Activated naive CD4-positive, alpha-beta T cell treated with anti-CD3 and anti-CD28 coated beads for 36 hours (primary cell): ENCODE results near the gene TRAF5. TPM values are rescaled to one million over a fixed set of nuclear protein-coding genes. Genes with fewer than 3 reads are reported as not detected.
A peak's percentile ranks its signal among the peaks of the same experiment; 100 is the strongest.
"Not testable (repeated sequence)": the region's sequence is repeated elsewhere in the genome, so short reads cannot be mapped to it uniquely, and the experiment has no call there.

Experiments
- CTCF ChIA-PET: fragments of 350-600 bp; sonication (Branson Sonifier 250); formaldehyde crosslinking; loops from one replicate; lab custom pipeline; 2021; ENCODE audit warnings: antibody characterized with exemption; lab: Charles Lee
- DNase-seq: peaks from one replicate; pipeline ENCODE4 v3.0.0-alpha.2; 2020
- H3K27ac Mint-ChIP-seq: one replicate; pipeline ENCODE4 v1.8.0; 2021; ENCODE audit warnings: mild to moderate bottlenecking, mixed read lengths
- H3K27me3 Mint-ChIP-seq: one replicate; pipeline ENCODE4 v1.8.0; 2021; ENCODE audit warnings: low read depth, mixed read lengths
- H3K36me3 Mint-ChIP-seq: one replicate; pipeline ENCODE4 v1.8.0; 2021; ENCODE audit warnings: low read depth, mixed read lengths
- H3K4me1 Mint-ChIP-seq: one replicate; pipeline ENCODE4 v1.8.0; 2021; ENCODE audit warnings: low read depth, mixed read lengths
- H3K4me3 Mint-ChIP-seq: one replicate; pipeline ENCODE4 v1.8.0; 2021; ENCODE audit warnings: mild to moderate bottlenecking, moderate library complexity, mixed read lengths
- H3K9me3 Mint-ChIP-seq: one replicate; pipeline ENCODE4 v1.8.0; 2021; ENCODE audit warnings: mixed read lengths
- intact Hi-C: fragments of 100-400 bp; cut with micrococcal nuclease; formaldehyde crosslinking; loops from one replicate; pipeline ENCODE4 v1.15.1; 2023
- total RNA-seq, 2 experiments: library from RNA; stranded (reverse); gene quantifications; one replicate each; pipeline ENCODE4 v1.2.3, GENCODE V29; 2021

TRAF5 gene
- total RNA-seq, 2 experiments from 2014 or later, result 16.1 to 18.8 TPM

DNA sequence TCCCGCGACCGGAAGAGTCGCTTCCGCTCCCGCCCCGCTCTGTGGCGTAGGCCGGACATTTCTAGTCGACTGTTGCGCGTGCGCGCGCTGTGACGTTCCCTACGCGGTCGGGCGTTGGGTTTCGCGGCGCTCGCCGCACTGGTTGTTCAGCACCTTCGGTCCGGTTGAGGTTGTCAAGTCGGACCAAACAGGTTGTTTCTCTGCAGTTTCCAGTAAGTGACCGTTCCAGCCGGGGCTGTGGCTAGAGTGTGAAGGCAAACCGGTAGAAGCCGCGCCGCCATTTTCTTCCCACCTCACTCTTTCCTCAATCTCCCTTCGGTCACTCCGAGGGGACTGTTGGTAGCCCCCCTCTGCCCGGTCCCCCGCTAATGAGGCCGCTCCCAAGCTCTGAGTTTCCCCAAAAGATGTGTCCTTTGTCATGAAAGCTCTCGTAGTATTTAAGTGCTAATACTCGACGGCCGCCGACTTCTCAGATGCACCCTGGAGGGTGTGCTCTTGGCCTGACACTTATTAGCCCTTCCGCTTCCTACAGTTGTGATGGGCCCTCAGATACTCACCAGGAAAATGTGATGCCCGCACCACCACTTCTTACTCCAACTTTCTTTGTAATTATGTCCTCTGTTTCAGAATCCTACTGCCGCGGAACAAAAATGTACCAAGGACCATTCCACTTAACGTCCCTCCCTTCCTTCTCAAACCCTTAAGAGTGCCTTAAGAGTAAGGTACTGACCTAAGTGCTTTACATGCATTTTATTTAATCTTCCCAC, 56.3 kb downstream of the TRAF5 start:
- no peaks in the 10 kb centered on the region for H3K36me3 Mint-ChIP-seq
- peaks cover 40% of the 10 kb centered on the region for H3K4me1 Mint-ChIP-seq
- H3K9me3 Mint-ChIP-seq, result no peaks in the 10 kb centered on the region
- peak overlapping the region; percentile 92 for H3K27ac Mint-ChIP-seq
- peak; percentile 80 for DNase-seq
- H3K4me3 Mint-ChIP-seq, result peak overlapping the region; percentile 89
- H3K27me3 Mint-ChIP-seq, result no peaks in the 10 kb centered on the region
- intact Hi-C loops, result loop anchor here (1.0 to 5.0 kb wide), 8 partner anchors 30 to 936 kb away; partner anchors contain the start of gene SLC30A1
- CTCF ChIA-PET, result interaction anchor here (0.5 to 1.8 kb wide), 5 partner anchors 14 to 121 kb away, joined by 3 to 5 read pairs (median 4); no protein-coding TSS in a partner anchor

GRCh38 chr1:211384524-211384923, 57.9 kb downstream of the TRAF5 start:
- Mint-ChIP-seq H3K36me3 (no peaks in the 10 kb centered on the region), H3K4me1 (peaks cover 28% of the 10 kb centered on the region), H3K27me3 (no peaks in the 10 kb centered on the region), H3K27ac (no peak overlapping the region), H3K4me3 (no peak overlapping the region), H3K9me3 (no peaks in the 10 kb centered on the region)
- CTCF ChIA-PET, result no interaction called here
- intact Hi-C loops, result loop anchor here (5.0 kb wide), 2 partner anchors 553 to 937 kb away; no protein-coding TSS in a partner anchor
- DNase-seq, result no peak

- intact Hi-C loops, result no loop called here
- Mint-ChIP-seq H3K4me1 (peaks cover 10% of the 10 kb centered on the region), H3K27ac (no peak overlapping the region), H3K4me3 (no peak overlapping the region), H3K27me3 (no peaks in the 10 kb centered on the region), H3K36me3 (no peaks in the 10 kb centered on the region), H3K9me3 (no peaks in the 10 kb centered on the region)
- CTCF ChIA-PET, result interaction anchor here (1.2 kb wide), 1 partner anchor 63 kb away, joined by 6 read pairs; no protein-coding TSS in a partner anchor
- DNase-seq, result no peak
Measured at GRCh38 chr1:211386921-211387320, 60.3 kb downstream of the TRAF5 start.

GRCh38 chr1:211390829-211391228, 64.2 kb downstream of the TRAF5 start:
- H3K27ac Mint-ChIP-seq, H3K9me3 Mint-ChIP-seq, H3K4me1 Mint-ChIP-seq, CTCF ChIA-PET, H3K36me3 Mint-ChIP-seq, intact Hi-C loops, H3K27me3 Mint-ChIP-seq, H3K4me3 Mint-ChIP-seq, DNase-seq: not testable (repeated sequence)

DNA sequence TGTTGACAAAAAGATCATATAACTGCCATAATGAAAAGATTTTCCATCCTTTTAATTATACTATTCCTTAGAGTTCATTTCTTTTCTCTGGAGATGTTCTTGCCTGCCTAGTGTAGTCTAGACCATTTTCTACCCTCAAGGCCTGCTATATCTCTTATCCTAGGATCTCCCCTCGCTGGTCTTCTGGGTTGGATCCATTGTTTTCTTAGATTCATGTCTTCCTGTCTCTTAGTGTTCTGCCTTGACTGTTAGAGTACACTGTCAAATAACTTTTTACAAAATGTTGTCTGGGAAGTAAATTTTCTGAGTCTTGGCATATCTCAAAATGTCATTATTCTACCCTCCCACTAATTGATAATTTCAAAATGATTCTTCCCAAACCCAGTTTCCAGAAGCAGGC, 66.6 kb downstream of the TRAF5 start:
- Mint-ChIP-seq H3K27me3 (no peaks in the 10 kb centered on the region), H3K9me3 (no peaks in the 10 kb centered on the region), H3K36me3 (peaks cover 1% of the 10 kb centered on the region), H3K4me3 (no peak overlapping the region), H3K4me1 (no peaks in the 10 kb centered on the region), H3K27ac (no peak overlapping the region)
- CTCF ChIA-PET, result interaction anchor here (0.6 kb wide), 1 partner anchor 87 kb away, joined by 4 read pairs; no protein-coding TSS in a partner anchor
- intact Hi-C loops, result no loop called here
- no peak for DNase-seq

- intact Hi-C loops, DNase-seq, H3K4me1 Mint-ChIP-seq, H3K27me3 Mint-ChIP-seq, H3K9me3 Mint-ChIP-seq, H3K27ac Mint-ChIP-seq, H3K36me3 Mint-ChIP-seq, CTCF ChIA-PET, H3K4me3 Mint-ChIP-seq: not testable (repeated sequence)
Measured at GRCh38 chr1:211398266-211398930, 71.8 kb downstream of the TRAF5 start.

GRCh38 chr1:211399851-211400393, 73.3 kb downstream of the TRAF5 start:
- not testable (repeated sequence) for H3K27me3 Mint-ChIP-seq

DNA sequence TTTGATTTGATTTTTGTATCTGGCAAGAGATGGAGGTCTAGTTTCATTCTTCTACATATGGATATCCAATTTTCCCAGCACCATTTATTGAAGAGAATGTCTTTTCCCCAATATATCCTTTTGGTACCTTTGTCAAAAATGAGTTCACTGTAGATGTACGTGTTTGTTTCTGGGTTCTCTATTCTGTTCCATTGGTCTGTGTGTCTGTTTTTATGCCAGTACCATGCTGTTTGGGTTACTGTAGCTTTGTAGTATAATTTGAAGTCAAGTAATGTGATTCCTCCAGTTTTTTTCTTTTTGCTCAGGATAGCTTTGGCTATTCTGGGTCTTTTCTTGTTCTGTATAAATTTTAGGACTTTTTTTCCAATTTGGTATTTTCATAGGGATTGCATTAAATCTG, 75.1 kb downstream of the TRAF5 start:
- DNase-seq, H3K27me3 Mint-ChIP-seq, intact Hi-C loops, CTCF ChIA-PET, H3K27ac Mint-ChIP-seq, H3K4me3 Mint-ChIP-seq, H3K4me1 Mint-ChIP-seq: not testable (repeated sequence)
- Mint-ChIP-seq H3K9me3 (peaks cover 14% of the 10 kb centered on the region), H3K36me3 (peaks cover 23% of the 10 kb centered on the region)

More at GRCh38 chr1:211399851-211400393, 73.3 kb downstream of the TRAF5 start:
- CTCF ChIA-PET, H3K9me3 Mint-ChIP-seq, intact Hi-C loops, H3K4me3 Mint-ChIP-seq, H3K4me1 Mint-ChIP-seq, DNase-seq, H3K27ac Mint-ChIP-seq: not testable (repeated sequence)
- peaks cover 11% of the 10 kb centered on the region for H3K36me3 Mint-ChIP-seq

DNA sequence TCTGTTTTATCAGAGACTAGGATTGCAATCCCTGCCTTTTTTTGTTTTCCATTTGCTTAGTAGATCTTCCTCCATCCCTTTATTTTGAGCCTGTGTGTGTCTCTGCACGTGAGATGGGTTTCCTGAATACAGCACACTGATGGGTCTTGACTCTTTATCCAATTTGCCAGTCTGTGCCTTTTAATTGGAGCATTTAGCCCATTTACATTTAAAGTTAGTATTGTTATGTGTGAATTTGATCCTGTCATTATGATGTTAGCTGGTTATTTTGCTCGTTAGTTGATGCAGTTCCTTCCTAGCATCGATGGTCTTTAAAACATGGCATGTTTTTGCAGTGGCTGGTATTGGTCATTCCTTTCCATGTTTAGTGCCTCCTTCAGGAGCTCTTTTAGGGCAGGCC, 79.5 kb downstream of the TRAF5 start:
- peaks cover 22% of the 10 kb centered on the region for H3K9me3 Mint-ChIP-seq
- peaks cover 13% of the 10 kb centered on the region for H3K4me1 Mint-ChIP-seq
- DNase-seq, intact Hi-C loops, CTCF ChIA-PET, H3K27ac Mint-ChIP-seq, H3K4me3 Mint-ChIP-seq, H3K27me3 Mint-ChIP-seq: not testable (repeated sequence)
- H3K36me3 Mint-ChIP-seq, result peaks cover 23% of the 10 kb centered on the region

DNA sequence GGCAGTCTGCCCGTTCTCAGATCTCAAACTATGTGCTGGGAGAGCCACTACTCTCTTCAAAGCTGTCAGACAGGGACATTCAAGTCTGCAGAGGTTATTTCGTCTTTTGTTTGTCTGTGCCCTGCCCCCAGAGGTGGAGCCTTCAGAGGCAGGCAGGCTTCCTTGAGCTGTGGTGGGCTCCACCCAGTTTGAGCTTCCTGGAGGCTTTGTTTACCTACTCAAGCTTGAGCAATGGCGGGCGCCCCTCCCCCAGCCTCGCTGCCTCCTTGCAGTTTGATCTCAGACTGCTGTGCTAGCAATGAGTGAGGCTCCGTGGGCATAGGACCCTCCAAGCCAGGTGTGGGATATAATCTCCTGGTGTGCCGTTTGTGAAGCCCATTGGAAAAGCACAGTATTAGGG, 81.1 kb downstream of the TRAF5 start:
- H3K27me3 Mint-ChIP-seq, CTCF ChIA-PET: not testable (repeated sequence)

DNA sequence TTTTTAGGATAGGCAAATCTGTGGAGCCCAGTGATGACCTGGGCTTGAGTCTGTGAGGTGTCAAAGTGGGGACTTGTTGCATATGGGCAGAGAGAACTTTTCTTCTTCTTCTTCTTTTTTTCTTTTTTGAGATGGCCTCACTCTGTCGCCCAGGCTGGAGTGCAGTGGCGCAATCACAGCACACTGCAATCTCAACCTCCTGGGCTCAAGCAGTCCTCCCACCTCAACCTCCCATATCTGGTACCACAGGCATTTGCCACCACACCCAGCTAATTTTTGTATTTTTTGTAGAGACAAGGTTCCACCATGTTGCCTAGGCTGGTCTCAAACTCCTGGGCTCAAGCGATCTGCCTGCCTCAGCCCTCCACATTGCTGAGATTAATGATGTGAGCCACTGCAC, 85.0 kb downstream of the TRAF5 start:
- Mint-ChIP-seq H3K9me3 (peaks cover 11% of the 10 kb centered on the region), H3K27me3 (no peaks in the 10 kb centered on the region), H3K36me3 (peaks cover 4% of the 10 kb centered on the region), H3K27ac (no peak overlapping the region), H3K4me3 (no peak overlapping the region), H3K4me1 (peaks cover 17% of the 10 kb centered on the region)
- CTCF ChIA-PET, result no interaction called here
- intact Hi-C loops, result no loop called here
- DNase-seq, result no peak

More for the DNA sequence above, 81.1 kb downstream of the TRAF5 start:
- H3K27ac Mint-ChIP-seq, DNase-seq, intact Hi-C loops, H3K4me3 Mint-ChIP-seq: not testable (repeated sequence)
- H3K9me3 Mint-ChIP-seq, result peaks cover 14% of the 10 kb centered on the region
- peaks cover 22% of the 10 kb centered on the region for H3K36me3 Mint-ChIP-seq
- H3K4me1 Mint-ChIP-seq, result peaks cover 13% of the 10 kb centered on the region

- peak overlapping the region; percentile 56 for H3K4me3 Mint-ChIP-seq
- H3K4me1 Mint-ChIP-seq, result peaks cover 16% of the 10 kb centered on the region
- peaks cover 3% of the 10 kb centered on the region for H3K36me3 Mint-ChIP-seq
- CTCF ChIA-PET, result interaction anchor here (0.6 to 2.3 kb wide), 4 partner anchors 61 to 99 kb away, joined by 3 to 6 read pairs (median 4); no protein-coding TSS in a partner anchor
- DNase-seq, result no peak
- peaks cover 3% of the 10 kb centered on the region for H3K9me3 Mint-ChIP-seq
- H3K27me3 Mint-ChIP-seq, result no peaks in the 10 kb centered on the region
- intact Hi-C loops, result loop anchor here (2.0 kb wide), 1 partner anchor 35 kb away; no protein-coding TSS in a partner anchor
- H3K27ac Mint-ChIP-seq, result no peak overlapping the region
Measured at GRCh38 chr1:211415700-211416099, 89.1 kb downstream of the TRAF5 start.
